GM18511 (cell line): ENCODE data around the gene ROPN1L.
"Not testable (repeated sequence)": the region's sequence is repeated elsewhere in the genome, so short reads cannot be mapped to it uniquely, and the experiment has no call there.

Source experiments
- ATAC-seq: cut with Tn5 transposase; IDR thresholded peaks from one replicate; pipeline ENCODE4 v1.9.1; 2021; ENCODE audit warnings: mild to moderate bottlenecking, moderate library complexity; ENCODE audit not compliant: unreplicated experiment

The ROPN1L gene

GRCh38 chr5:10441083-10441991, at the start of gene ROPN1L:
Gene ROPN1L (plus strand): TSS chr5:10441879. CDS start chr5:10442168, 289 bp downstream.
- ATAC-seq: peak; percentile 97

GRCh38 chr5:10392567-10393328, 48.9 kb upstream of the ROPN1L start:
- not testable (repeated sequence) for ATAC-seq

GRCh38 chr5:10393491-10393890, 48.2 kb upstream of the ROPN1L start:
- no peak for ATAC-seq

- ATAC-seq: no peak
These were observed 45.1 kb upstream of the ROPN1L start for GRCh38 chr5:10396552-10396951.

- ATAC-seq: no peak
These were observed 41.8 kb upstream of the ROPN1L start for GRCh38 chr5:10399839-10400238.

GRCh38 chr5:10400411-10400810, 41.3 kb upstream of the ROPN1L start:
- ATAC-seq: no peak

GRCh38 chr5:10400831-10401230, 40.8 kb upstream of the ROPN1L start:
- ATAC-seq: no peak

- ATAC-seq: peak; percentile 83
These were observed 40.2 kb upstream of the ROPN1L start for GRCh38 chr5:10401498-10401897.

- no peak for ATAC-seq
These were observed 37.9 kb upstream of the ROPN1L start for GRCh38 chr5:10403829-10404228.

GRCh38 chr5:10406651-10407050, 35.0 kb upstream of the ROPN1L start:
- no peak for ATAC-seq

- ATAC-seq: no peak
These were observed 32.2 kb upstream of the ROPN1L start for GRCh38 chr5:10409504-10409903.

GRCh38 chr5:10410662-10411061, 31.0 kb upstream of the ROPN1L start:
- ATAC-seq: no peak

GRCh38 chr5:10411336-10411735, 30.3 kb upstream of the ROPN1L start:
- ATAC-seq: no peak

- ATAC-seq: no peak
These were observed 24.8 kb upstream of the ROPN1L start for GRCh38 chr5:10416868-10417267.

- ATAC-seq: peak; percentile 69
These were observed 22.9 kb upstream of the ROPN1L start for GRCh38 chr5:10418654-10419345.

GRCh38 chr5:10420468-10420867, 21.2 kb upstream of the ROPN1L start:
- ATAC-seq: no peak

GRCh38 chr5:10420932-10421331, 20.7 kb upstream of the ROPN1L start:
- no peak for ATAC-seq

- no peak for ATAC-seq
These were observed 19.6 kb upstream of the ROPN1L start for GRCh38 chr5:10421896-10422691.

- ATAC-seq: no peak
These were observed 18.7 kb upstream of the ROPN1L start for GRCh38 chr5:10423022-10423421.

GRCh38 chr5:10424124-10424731, 17.5 kb upstream of the ROPN1L start:
- ATAC-seq: peak; percentile 74
